ENCODE data around the gene TUFT1.

DNA sequence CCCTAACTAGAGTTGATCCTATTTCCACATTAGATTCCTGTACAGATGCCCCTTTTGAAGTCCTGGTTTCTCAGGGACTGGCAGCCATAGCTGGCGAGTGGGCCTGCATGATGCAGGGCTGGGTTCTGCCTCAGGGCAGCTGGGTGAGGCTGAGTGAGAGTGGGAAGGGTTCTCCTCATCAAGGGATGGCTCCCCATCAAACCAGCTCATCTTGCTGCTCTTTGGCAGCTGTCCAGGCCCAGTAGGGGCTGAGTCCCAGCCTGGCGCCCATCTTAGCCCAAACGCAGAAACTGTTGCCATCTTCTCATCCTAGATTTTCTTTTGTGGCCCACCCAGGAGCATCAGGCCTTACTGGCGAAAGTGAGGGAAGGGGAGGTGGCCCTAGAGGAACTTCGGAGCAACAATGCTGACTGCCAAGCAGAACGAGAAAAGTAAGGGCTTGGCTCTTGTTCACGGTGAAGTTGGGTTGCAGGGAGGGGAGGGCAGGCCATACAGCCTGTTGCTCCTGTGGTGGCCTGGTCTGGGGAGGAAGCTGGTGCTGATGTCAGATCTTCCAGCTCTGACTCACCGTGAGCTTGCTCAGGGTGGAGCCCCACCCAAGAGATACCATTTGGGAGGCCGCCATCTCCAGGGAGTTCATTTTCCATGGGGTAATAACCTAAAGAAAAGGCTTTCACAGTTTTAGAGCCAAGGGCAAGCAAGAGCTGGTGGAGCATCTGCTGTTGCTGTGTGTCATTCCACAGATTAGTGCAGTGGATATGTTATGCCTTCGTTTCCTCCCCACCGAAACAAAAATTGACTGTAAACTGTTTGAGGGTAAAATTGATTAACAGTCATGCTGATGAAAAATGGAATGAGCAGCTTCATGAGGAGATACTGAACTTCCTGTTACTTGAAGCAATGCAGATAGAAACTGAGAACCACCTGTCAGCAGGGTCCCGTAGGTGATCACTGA is 34.7 kb downstream of the TUFT1 start:
- TF ChIP-seq POLR2AphosphoS5 (IDR thresholded peaks at IDR 0.05; ENCODE audit: borderline replicate concordance, low read depth, low read length) (no peak), EZH2 (IDR thresholded peaks at IDR 0.05) (no peak), FOXP2 (optimal IDR thresholded peaks at IDR 0.05; ENCODE audit: control extremely low read depth, extremely low read length, insufficient read depth) (no peak)
